ENCODE measurements around the gene FLII. TPM values are rescaled to one million over a fixed set of nuclear protein-coding genes. Genes with fewer than 3 reads are reported as not detected.
A peak's percentile ranks its signal among the peaks of the same experiment; 100 is the strongest.

Gene FLII
- total and polyA plus RNA-seq, 2 of the 13 experiments (the other 11 are each of a cell fraction or from before 2014, with no cell fraction given): 130 to 303 TPM

GRCh38 chr17:18258356-18259038 lies at the start of gene FLII (continued):
- TF ChIP-seq ZNF816 (CRISPR knock-in tag; IDR thresholded peaks at IDR 0.05; ENCODE audit: borderline replicate concordance): 0 out of 2 replicates have a peak, but pooled peaks have one; percentile 20
- 0 out of 2 replicates have a peak, but pooled peaks have one; percentile 43 for TF ChIP-seq FOXO1 (CRISPR knock-in tag; IDR thresholded peaks at IDR 0.05)
- TF ChIP-seq AGO2 (optimal IDR thresholded peaks at IDR 0.05; ENCODE audit: low read depth, low read length): peak; percentile 80
- peak; percentile 95 for TF ChIP-seq ZNF652 (CRISPR knock-in tag; IDR thresholded peaks at IDR 0.05; ENCODE audit: borderline replicate concordance, low read depth)
- TF ChIP-seq IKZF4 (CRISPR knock-in tag; IDR thresholded peaks at IDR 0.05; ENCODE audit: borderline replicate concordance, low read depth, not compliant biosample characterization): no peak
- no peak for TF ChIP-seq THYN1 (CRISPR knock-in tag; IDR thresholded peaks at IDR 0.05; ENCODE audit: borderline replicate concordance, low read depth)
- TF ChIP-seq KDM2A (CRISPR knock-in tag; IDR thresholded peaks at IDR 0.05; ENCODE audit: borderline replicate concordance, low read depth): peak; percentile 16; the same call in 1 of the 2 replicates
- TF ChIP-seq LCORL (IDR thresholded peaks at IDR 0.05): no peak
- TF ChIP-seq LCORL (CRISPR knock-in tag; IDR thresholded peaks at IDR 0.05): peak; percentile 65
- TF ChIP-seq RCOR2 (CRISPR knock-in tag; IDR thresholded peaks at IDR 0.05): no peak
- no peak for TF ChIP-seq DDIT3 (CRISPR knock-in tag; IDR thresholded peaks at IDR 0.05)
- no peak for TF ChIP-seq ZNF138 (CRISPR knock-in tag; IDR thresholded peaks at IDR 0.05; ENCODE audit: low read depth)
- no peak for TF ChIP-seq IKZF5 (CRISPR knock-in tag; IDR thresholded peaks at IDR 0.05)
- no peak; the same call in 1 of the 2 replicates for TF ChIP-seq HMGXB3 (CRISPR knock-in tag; IDR thresholded peaks at IDR 0.05; ENCODE audit: borderline replicate concordance)
- TF ChIP-seq CREM (IDR thresholded peaks at IDR 0.05): no peak
- TF ChIP-seq CREM (CRISPR knock-in tag; IDR thresholded peaks at IDR 0.05): no peak
- peak; percentile 48; the same call in 1 of the 2 replicates for TF ChIP-seq ZNF784 (CRISPR knock-in tag; IDR thresholded peaks at IDR 0.05; ENCODE audit: borderline replicate concordance)
- 0 out of 2 replicates have a peak, but pooled peaks have one; percentile 32 for TF ChIP-seq ARNT2 (CRISPR knock-in tag; IDR thresholded peaks at IDR 0.05; ENCODE audit: low read depth)
- no peak for TF ChIP-seq EHMT2 (IDR thresholded peaks at IDR 0.05; ENCODE audit: borderline replicate concordance, low read depth, low read length)
- no peak for TF ChIP-seq PAWR (CRISPR knock-in tag; IDR thresholded peaks at IDR 0.05; ENCODE audit: borderline replicate concordance)
- 0 out of 2 replicates have a peak, but pooled peaks have one; percentile 38 for TF ChIP-seq NR0B2 (CRISPR knock-in tag; IDR thresholded peaks at IDR 0.05)
- 0 out of 2 replicates have a peak, but pooled peaks have one; percentile 15 for TF ChIP-seq ZBTB38 (CRISPR knock-in tag; IDR thresholded peaks at IDR 0.05)

Measured in HepG2 (cell line).